A549 (cell line): ENCODE measurements around the gene MYO18A. TPM values are rescaled to one million over a fixed set of nuclear protein-coding genes. Genes with fewer than 3 reads are reported as not detected.

Experiments used
- ATAC-seq, 2 experiments: fragments of 200-7000 bp in 1 of 2; fragments of >200 bp in 1 of 2; cut with Nextera tagmentation in 1 of 2; cut with Tn5 transposase in 1 of 2; 3 replicates each; pipeline versions ENCODE4 v1.8.0 to v1.9.1; 2018 to 2020; ENCODE audit warnings: mild to moderate bottlenecking in 1 of 2, moderate library complexity in 1 of 2
- CTCF ChIA-PET: fragments of 300-600 bp; sonication (Branson Sonifier 250); formaldehyde crosslinking; extraction: SDS; loops from one replicate; lab custom pipeline; 2021; ENCODE audit warnings: antibody characterized with exemption, inconsistent platforms; lab: Yijun Ruan, JAX
- POLR2A ChIA-PET: fragments of 350-600 bp; formaldehyde crosslinking; extraction: SDS; loops from one replicate; lab custom pipeline; 2021; ENCODE audit warnings: antibody characterized with exemption, inconsistent platforms; lab: Yijun Ruan, JAX
- DNase-seq, 2 experiments: peaks; one replicate each; pipeline versions ENCODE4 v3.0.0 to v3.0.0-alpha.2; 2011 to 2016; ENCODE audit warnings: low read depth in 1 of 2, low spot score in 1 of 2
- FAIRE-seq: peaks from 2 replicates; lab custom pipeline; 2011; peaks lifted over from hg19 to GRCh38; lab: Jason Lieb, UNC
- H3K27ac ChIP-seq, 2 experiments: fragments of >200 bp; sonication (Bioruptor Twin); formaldehyde crosslinking; 3 replicates each; pipeline ENCODE4 v1.5.1; 2016 to 2017
- H3K4me1 ChIP-seq: fragments of >200 bp; sonication (Bioruptor Twin); formaldehyde crosslinking; 3 replicates; pipeline ENCODE4 v1.6.1; 2016
- H3K4me2 ChIP-seq: fragments of >200 bp; sonication (Bioruptor Twin); formaldehyde crosslinking; 3 replicates; pipeline ENCODE4 v1.6.1; 2016
- H3K4me3 ChIP-seq: fragments of >200 bp; sonication (Bioruptor Twin); formaldehyde crosslinking; 3 replicates; pipeline ENCODE4 v1.5.1; 2016
- H3K9me3 ChIP-seq: fragments of >200 bp; sonication (Bioruptor Twin); formaldehyde crosslinking; 3 replicates; pipeline ENCODE4 v1.6.1; 2016
- CHD2 ChIP-seq: fragments of 150-350 bp; IDR thresholded peaks from 2 replicates; pipeline ENCODE4 v1.6.1; 2014; ENCODE audit warnings: low read length; ENCODE audit not compliant: partially characterized antibody
- EHMT2 ChIP-seq: fragments of 200-600 bp; sonication (generic); IDR thresholded peaks from 2 replicates; pipeline ENCODE4 v1.6.1; 2016; ENCODE audit warnings: antibody characterized with exemption, low read depth, mild to moderate bottlenecking, moderate library complexity
- EP300 ChIP-seq, 2 experiments: fragments of >200 bp; sonication (Bioruptor Twin); formaldehyde crosslinking; IDR thresholded peaks; 2 replicates in 1 of 2; 3 replicates in 1 of 2; pipeline ENCODE4 v1.6.1; 2016 to 2017
- FOSL2 ChIP-seq, 2 experiments: fragments of 450-650 bp in 1 of 2; fragments of >200 bp in 1 of 2; sonication (Bioruptor Twin) in 1 of 2; formaldehyde crosslinking; IDR thresholded peaks; 2 replicates each; pipeline versions ENCODE4 v1.5.0 to v1.6.1; 2016 to 2020; ENCODE audit warnings: mild to moderate bottlenecking in 1 of 2, moderate library complexity in 1 of 2
- GATA3 ChIP-seq: IDR thresholded peaks from 2 replicates; pipeline ENCODE4 v1.6.1; 2012; ENCODE audit warnings: borderline replicate concordance
- HOXA7 ChIP-seq: fragments of 250-450 bp; sonication (Bioruptor Pico); IDR thresholded peaks from 2 replicates; pipeline ENCODE4 v1.5.0; 2020; ENCODE audit warnings: mild to moderate bottlenecking, moderate library complexity
- HOXB5 ChIP-seq: fragments of 250-450 bp; sonication (Bioruptor Pico); IDR thresholded peaks from 2 replicates; pipeline ENCODE4 v1.5.0; 2020; ENCODE audit warnings: mild to moderate bottlenecking, moderate library complexity
- MAZ ChIP-seq: fragments of 150-350 bp; IDR thresholded peaks from 2 replicates; pipeline ENCODE4 v1.6.1; 2014; ENCODE audit warnings: antibody characterized with exemption, low read depth, low read length, borderline replicate concordance
- NFE2L2 ChIP-seq: fragments of 150-350 bp; conservative IDR thresholded peaks from 2 replicates; pipeline ENCODE4 v1.6.1; 2014; ENCODE audit warnings: low read length
- NR3C1 ChIP-seq: fragments of >200 bp; sonication (Bioruptor Twin); formaldehyde crosslinking; IDR thresholded peaks from 3 replicates; pipeline ENCODE4 v1.6.1; 2017
- RAD21 ChIP-seq, 2 experiments: fragments of >200 bp in 1 of 2; sonication (Bioruptor Twin) in 1 of 2; formaldehyde crosslinking in 1 of 2; IDR thresholded peaks in 1 of 2; conservative IDR thresholded peaks in 1 of 2; 2 replicates in 1 of 2; 3 replicates in 1 of 2; pipeline ENCODE4 v1.6.1; 2012 to 2018; ENCODE audit warnings: inconsistent platforms in 1 of 2
- RARB ChIP-seq: fragments of 250-450 bp; sonication (Bioruptor Pico); IDR thresholded peaks from 2 replicates; pipeline ENCODE4 v1.8.0; 2021; ENCODE audit warnings: mild to moderate bottlenecking, moderate library complexity
- RFX5 ChIP-seq: fragments of 450-650 bp; IDR thresholded peaks from 2 replicates; pipeline ENCODE4 v1.7.1; 2014; ENCODE audit warnings: antibody characterized with exemption, mild to moderate bottlenecking, moderate library complexity
- SMC3 ChIP-seq: fragments of >200 bp; sonication (Bioruptor Twin); formaldehyde crosslinking; IDR thresholded peaks from 3 replicates; pipeline ENCODE4 v1.6.1; 2018; ENCODE audit warnings: inconsistent platforms
- SREBF2 ChIP-seq: fragments of 450-650 bp; IDR thresholded peaks from 2 replicates; pipeline ENCODE4 v1.6.1; 2014; ENCODE audit warnings: mild to moderate bottlenecking, moderate library complexity
- ZC3H11A ChIP-seq: fragments of 450-650 bp; IDR thresholded peaks from 2 replicates; pipeline ENCODE4 v1.6.1; 2014; ENCODE audit warnings: antibody characterized with exemption, mild to moderate bottlenecking
- ZFP36 ChIP-seq: fragments of 450-650 bp; IDR thresholded peaks from 2 replicates; pipeline ENCODE4 v1.6.1; 2014; ENCODE audit warnings: borderline replicate concordance; ENCODE audit not compliant: partially characterized antibody
- ZSCAN20 ChIP-seq: fragments of 250-450 bp; sonication (Bioruptor Pico); IDR thresholded peaks from 2 replicates; pipeline ENCODE4 v1.8.0; 2022; ENCODE audit warnings: mild to moderate bottlenecking, moderate library complexity
- WGBS: methylation state at CpG from one replicate; pipeline ENCODE4 v1.1.6; 2017; ENCODE audit errors: missing lambda C conversion rate; 5-methylcytosine and 5-hydroxymethylcytosine counted together
- polyA plus RNA-seq, 4 experiments: library from polyadenylated mRNA; depleted of rRNA in 3 of 4; stranded (reverse); fragments of >200 nt; fragmentation: RNase III in 1 of 4; extraction: RNeasy Plus Mini Kit Qiagen cat#74134 plus additional on column Dnase treatment in 1 of 4; gene quantifications; 2 replicates in 3 of 4; 3 replicates in 1 of 4; pipeline ENCODE4 v1.2.3, GENCODE V29; 2011 to 2017
- TF ChIP-seq, protein P1 (sequence below): fragments of >200 bp; sonication (Bioruptor Twin); formaldehyde crosslinking; IDR thresholded peaks from 3 replicates; pipeline ENCODE4 v1.6.1; 2016
- TF ChIP-seq, protein P2 (sequence below): fragments of 150-350 bp; IDR thresholded peaks from 2 replicates; pipeline ENCODE4 v1.6.1; 2014; ENCODE audit warnings: low read depth, mild to moderate bottlenecking, low read length

Gene MYO18A
- polyA plus RNA-seq, 2 of the 4 experiments (the other 2 are of a cell fraction): 12.3 to 28.4 TPM

DNA sequence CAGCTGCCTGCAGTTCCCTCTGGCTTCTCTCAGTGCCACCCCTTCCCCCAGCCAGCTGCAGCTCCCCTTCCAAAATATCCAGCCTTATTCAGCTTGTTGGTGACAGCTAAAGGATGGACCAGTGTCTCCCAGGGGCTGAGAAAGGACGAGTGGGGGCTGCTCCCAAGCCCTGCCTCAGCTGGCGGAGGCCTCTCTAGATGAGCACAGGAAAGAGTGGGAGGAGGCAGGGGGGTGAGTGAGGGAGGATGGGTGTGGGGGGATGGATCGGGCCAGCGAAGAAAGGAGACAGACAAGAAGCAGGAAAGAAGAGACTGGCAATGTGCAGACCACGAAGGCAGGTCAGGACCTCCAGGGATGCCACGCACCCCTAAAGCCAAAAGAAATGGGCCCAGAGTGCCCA lies 119.7 kb downstream of the MYO18A start:
- H3K9me3 ChIP-seq: no peaks in the 10 kb centered on the region
- no peak overlapping the region for H3K4me2 ChIP-seq
- ChIA-PET CTCF (interaction anchor here (1.4 to 2.1 kb wide), 3 partner anchors 10 to 120 kb away, joined by 3 to 5 read pairs (median 4); partner anchors contain the start of gene MYO18A), POLR2A (no interaction called here)
- TF ChIP-seq FOSL2 (IDR thresholded peaks at IDR 0.05): no peak
- no peak for TF ChIP-seq FOSL2 (CRISPR knock-in tag; IDR thresholded peaks at IDR 0.05)
- no peak for TF ChIP-seq ZSCAN20 (CRISPR knock-in tag)
- TF ChIP-seq, protein P1, sequence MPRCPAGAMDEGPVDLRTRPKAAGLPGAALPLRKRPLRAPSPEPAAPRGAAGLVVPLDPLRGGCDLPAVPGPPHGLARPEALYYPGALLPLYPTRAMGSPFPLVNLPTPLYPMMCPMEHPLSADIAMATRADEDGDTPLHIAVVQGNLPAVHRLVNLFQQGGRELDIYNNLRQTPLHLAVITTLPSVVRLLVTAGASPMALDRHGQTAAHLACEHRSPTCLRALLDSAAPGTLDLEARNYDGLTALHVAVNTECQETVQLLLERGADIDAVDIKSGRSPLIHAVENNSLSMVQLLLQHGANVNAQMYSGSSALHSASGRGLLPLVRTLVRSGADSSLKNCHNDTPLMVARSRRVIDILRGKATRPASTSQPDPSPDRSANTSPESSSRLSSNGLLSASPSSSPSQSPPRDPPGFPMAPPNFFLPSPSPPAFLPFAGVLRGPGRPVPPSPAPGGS: no peak
- no peak for TF ChIP-seq CHD2
- no peak for TF ChIP-seq EHMT2
- TF ChIP-seq HOXB5: no peak
- TF ChIP-seq ZFP36: no peak
- TF ChIP-seq, protein P2, sequence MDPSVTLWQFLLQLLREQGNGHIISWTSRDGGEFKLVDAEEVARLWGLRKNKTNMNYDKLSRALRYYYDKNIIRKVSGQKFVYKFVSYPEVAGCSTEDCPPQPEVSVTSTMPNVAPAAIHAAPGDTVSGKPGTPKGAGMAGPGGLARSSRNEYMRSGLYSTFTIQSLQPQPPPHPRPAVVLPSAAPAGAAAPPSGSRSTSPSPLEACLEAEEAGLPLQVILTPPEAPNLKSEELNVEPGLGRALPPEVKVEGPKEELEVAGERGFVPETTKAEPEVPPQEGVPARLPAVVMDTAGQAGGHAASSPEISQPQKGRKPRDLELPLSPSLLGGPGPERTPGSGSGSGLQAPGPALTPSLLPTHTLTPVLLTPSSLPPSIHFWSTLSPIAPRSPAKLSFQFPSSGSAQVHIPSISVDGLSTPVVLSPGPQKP: no peak
- TF ChIP-seq HOXA7: no peak
- TF ChIP-seq RFX5: no peak
- TF ChIP-seq NR3C1: no peak
- no peak for TF ChIP-seq MAZ
- no peak for TF ChIP-seq NFE2L2
- TF ChIP-seq GATA3: no peak
- no peak for TF ChIP-seq RARB (CRISPR knock-in tag)
- no peak for TF ChIP-seq SMC3
- TF ChIP-seq SREBF2: no peak
- 71% methylated on average over 6 of the region's 6 CpGs for WGBS
- ATAC-seq (no peak), DNase-seq (no peak), FAIRE-seq (no peak)
- peaks cover 7% of the 10 kb centered on the region for H3K4me1 ChIP-seq
- no peak overlapping the region for H3K27ac ChIP-seq
- H3K4me3 ChIP-seq: no peak overlapping the region

DNA sequence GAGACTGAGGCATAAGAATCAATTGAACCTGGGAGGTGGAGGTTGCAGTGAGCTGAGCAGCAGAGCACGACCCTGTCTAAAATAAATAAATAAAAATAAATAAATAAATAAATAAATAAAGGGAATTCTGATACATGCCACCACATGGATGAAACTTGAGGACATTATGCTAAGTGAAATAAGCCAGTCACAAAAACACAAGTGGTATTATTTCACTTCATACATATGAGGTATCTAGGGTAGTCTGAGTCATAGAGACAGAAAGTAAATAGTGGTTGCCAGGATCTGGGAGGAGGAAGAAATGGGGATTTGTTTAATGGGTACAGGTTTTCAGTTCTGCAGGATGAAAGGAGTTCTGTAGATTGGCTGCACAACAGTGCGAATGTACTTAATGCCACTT lies 120.9 kb downstream of the MYO18A start:
- Histone ChIP-seq H3K9me3 (no peaks in the 10 kb centered on the region), H3K27ac (no peak overlapping the region)

DNA sequence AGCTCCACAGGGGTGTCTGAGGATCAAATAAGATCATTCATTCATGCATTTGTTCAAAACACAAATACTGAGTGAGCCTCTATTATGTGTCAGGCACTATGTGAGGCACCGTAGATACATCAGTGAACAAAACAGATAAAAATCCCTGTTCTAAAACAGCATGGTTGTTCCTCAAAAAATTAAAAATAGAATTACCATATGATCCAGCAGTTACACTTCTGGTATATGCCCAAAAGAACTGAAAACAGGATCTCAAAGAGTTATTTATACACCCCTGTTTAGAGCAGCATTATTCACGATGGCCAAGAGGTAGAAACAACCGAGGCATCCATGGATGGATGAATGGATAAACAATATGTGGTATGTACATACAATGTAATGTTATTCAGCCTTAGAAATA lies 121.8 kb downstream of the MYO18A start:
- WGBS: 94% methylated on average over 3 of the region's 3 CpGs
- TF ChIP-seq, protein P2: no peak
- TF ChIP-seq EP300 (IDR thresholded peaks at IDR 0.05): no peak
- CTCF ChIA-PET: interaction anchor here (1.4 to 1.7 kb wide), 3 partner anchors 59 to 93 kb away, joined by 4 to 8 read pairs (median 6); no protein-coding TSS in a partner anchor

More for the DNA sequence above, 120.9 kb downstream of the MYO18A start:
- WGBS: 47% methylated on average over 2 of the region's 2 CpGs
- CTCF ChIA-PET: interaction anchor here (0.6 to 1.6 kb wide), 6 partner anchors 22 to 121 kb away, joined by 3 to 8 read pairs (median 4); partner anchors contain the start of gene MYO18A
- peak; percentile 64 for TF ChIP-seq ZC3H11A
- no peak for TF ChIP-seq FOSL2 (IDR thresholded peaks at IDR 0.05)
- peak; percentile 48 for TF ChIP-seq FOSL2 (CRISPR knock-in tag; IDR thresholded peaks at IDR 0.05)
- TF ChIP-seq RAD21 (conservative IDR thresholded peaks at IDR 0.05 in 1 of 2, IDR thresholded peaks at IDR 0.05 in 1 of 2): no peak
- ATAC-seq: peak; percentile 73 to 75
- 0 out of 3 replicates have a peak overlapping the region, but pooled peaks have one; percentile 2 for H3K4me2 ChIP-seq
- POLR2A ChIA-PET: no interaction called here
- no peak overlapping the region for H3K4me3 ChIP-seq
- FAIRE-seq: peak; percentile 67
- DNase-seq: peak; percentile 53 to 58
- H3K4me1 ChIP-seq: peaks cover 7% of the 10 kb centered on the region

More for the DNA sequence above, 121.8 kb downstream of the MYO18A start:
- no peaks in the 10 kb centered on the region for H3K9me3 ChIP-seq
- ATAC-seq (no peak), DNase-seq (no peak), FAIRE-seq (no peak)
- POLR2A ChIA-PET: no interaction called here
- no peak overlapping the region for H3K4me3 ChIP-seq
- H3K27ac ChIP-seq: no peak overlapping the region
- no peak overlapping the region for H3K4me2 ChIP-seq
- peaks cover 7% of the 10 kb centered on the region for H3K4me1 ChIP-seq
